HG03175 (cell line): ENCODE data around the gene TULP3.
"Not testable (repeated sequence)": the region's sequence is repeated elsewhere in the genome, so short reads cannot be mapped to it uniquely, and the experiment has no call there.

ENCODE experiments used
- ATAC-seq: cut with Tn5 transposase; IDR thresholded peaks from one replicate; pipeline ENCODE4 v1.9.1; 2021; ENCODE audit warnings: mild to moderate bottlenecking, moderate library complexity; ENCODE audit not compliant: unreplicated experiment

The TULP3 gene, protein sequence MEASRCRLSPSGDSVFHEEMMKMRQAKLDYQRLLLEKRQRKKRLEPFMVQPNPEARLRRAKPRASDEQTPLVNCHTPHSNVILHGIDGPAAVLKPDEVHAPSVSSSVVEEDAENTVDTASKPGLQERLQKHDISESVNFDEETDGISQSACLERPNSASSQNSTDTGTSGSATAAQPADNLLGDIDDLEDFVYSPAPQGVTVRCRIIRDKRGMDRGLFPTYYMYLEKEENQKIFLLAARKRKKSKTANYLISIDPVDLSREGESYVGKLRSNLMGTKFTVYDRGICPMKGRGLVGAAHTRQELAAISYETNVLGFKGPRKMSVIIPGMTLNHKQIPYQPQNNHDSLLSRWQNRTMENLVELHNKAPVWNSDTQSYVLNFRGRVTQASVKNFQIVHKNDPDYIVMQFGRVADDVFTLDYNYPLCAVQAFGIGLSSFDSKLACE

DNA sequence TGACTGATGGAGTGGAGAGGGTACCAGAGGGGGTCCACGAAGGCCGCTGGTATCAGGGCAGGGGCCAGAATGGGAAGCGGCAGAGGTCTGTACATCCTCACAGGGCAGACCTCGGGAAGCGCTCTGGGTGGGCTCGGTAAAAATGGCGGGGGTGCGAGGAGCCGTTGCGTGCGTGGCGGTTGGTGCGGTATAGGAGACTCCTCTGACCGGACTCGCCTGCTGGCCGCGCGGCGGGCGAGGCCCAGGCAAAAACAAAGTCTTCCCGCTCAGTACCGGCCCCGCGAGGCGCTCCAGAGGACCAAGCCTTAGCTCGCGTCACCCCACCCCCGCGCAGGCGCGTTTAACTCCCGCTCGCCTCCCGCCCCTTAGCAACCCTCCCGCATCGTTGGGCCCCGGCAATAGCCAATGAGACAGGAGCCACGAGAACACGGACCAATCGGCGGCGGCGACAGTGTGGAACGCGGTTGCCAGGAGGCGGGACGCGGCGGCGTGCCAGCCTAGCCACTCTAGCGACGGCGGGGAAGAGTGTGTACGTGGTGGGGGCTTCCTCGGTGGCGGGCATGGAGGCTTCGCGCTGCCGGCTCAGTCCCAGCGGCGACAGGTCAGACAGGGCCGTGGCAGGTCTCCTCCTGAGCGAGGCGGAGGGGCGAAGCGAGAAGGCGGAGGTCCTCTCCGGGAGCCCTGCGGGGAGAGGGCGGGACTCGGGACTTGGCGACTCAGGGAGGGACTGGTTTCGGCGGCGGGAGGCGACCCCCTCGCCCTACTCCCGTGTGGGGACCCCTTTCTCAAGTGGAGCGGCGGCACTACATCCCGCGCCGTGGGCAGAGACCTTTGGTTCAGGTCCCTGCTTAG lies at the start of gene TULP3:
Gene TULP3, plus strand, starts transcription at position 504 of the 852 bp plus-strand sequence. Its CDS starts 57 bp downstream, at position 561.
- ATAC-seq: peak; percentile 97

DNA sequence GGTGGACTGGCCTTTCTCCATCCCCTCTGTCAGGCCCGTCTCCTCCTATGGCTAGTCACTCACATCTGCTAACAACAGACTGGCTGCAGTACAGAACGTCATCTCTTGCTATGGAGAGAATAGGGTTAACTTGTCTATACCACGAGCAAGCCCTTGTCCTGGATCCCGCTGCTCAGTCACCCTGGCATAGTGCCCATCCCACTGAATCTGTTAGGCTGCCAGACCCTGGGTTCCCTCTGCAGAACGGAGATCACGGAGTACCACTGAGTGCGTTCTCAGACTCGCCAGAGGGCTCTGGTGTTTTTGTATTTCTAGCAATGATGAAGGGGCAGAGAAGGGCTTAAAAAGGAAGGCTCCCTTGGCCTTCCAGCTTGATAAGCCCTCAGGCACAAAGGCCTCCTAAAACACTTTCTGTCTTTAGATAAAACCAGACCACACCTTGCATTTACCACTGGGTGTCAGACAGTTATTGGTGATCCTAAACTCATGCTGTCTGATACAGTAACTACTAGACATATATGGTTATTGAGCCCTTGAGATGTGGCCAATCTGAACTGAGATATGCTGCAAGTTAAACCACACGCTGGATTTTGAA lies 49.5 kb upstream of the TULP3 start:
- ATAC-seq: no peak

DNA sequence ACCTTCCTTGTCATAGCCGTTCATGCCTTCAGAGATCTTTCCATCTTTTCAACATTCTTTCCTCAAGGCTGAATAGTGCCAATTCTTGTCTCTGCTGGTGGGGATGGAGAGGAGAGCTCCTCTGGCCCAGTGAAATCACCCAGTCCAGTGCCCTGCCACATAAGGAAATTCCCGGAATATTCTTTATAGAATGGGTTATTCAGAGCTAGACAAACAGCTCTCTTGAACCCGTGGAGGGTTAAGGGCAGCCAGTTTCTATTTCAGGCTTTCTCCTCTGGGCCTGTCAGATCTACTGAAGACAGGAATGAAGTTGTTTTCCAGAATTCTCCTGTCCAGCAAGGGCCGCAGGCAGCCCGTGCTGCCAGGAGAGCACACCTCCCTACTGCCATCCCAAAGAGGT lies 47.7 kb upstream of the TULP3 start:
- no peak for ATAC-seq

DNA sequence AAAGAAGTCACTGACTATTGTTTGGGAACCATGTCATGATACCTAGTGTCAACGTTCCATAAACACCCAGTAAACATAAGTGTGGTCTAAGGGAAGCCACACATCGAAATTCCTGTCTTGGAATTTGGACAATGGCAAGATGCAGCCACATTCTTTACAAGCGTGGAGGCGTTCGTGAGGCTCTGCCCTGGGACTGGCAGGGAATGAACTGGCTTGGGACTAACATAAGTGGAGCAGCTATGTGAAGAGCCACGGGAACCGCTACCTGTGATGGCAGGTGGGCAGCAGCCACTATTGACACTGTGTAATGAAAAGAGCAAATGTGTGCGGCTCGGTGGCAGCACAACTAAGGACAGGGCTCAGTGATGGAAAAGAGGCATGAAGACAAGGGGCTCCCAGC lies 45.9 kb upstream of the TULP3 start:
- no peak for ATAC-seq

DNA sequence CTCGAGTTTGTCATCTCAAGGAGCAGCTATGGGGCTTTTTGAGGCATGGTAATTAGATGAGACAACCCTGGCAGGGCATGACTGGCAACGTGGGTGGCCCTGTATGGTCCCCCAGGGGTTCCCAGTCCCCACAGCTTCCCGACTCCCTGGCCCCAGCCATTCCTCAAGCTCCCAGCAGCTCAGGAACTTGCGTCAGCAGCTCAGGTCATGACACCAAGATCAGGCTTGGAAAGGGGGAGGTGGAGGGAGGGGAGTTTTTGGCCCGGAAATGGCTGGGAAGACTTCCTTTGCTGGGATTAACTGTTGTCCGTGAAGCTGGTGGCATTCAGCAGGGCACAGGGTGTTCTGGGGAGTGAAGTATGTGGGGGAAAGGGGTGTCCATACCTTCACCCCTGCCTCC lies 45.4 kb upstream of the TULP3 start:
- ATAC-seq: no peak

DNA sequence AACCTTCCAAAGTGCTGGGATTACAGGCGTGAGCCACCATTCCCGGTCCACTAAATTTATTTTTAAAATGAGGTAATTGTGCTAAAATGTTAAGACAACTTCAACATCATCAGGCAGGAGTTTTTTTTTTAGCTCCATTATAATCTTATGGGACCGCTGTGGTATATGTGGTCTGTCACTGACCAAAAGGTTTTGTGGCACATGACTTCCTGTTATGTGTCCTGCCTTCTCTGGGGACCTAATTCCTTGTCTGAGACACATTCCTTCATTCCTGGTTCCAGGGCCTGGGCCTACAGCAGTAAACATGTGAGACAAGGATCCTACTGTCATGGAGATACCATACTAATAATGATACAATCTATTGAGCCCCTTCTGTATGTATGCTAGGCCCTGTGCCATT lies 38.8 kb upstream of the TULP3 start:
- ATAC-seq: no peak

DNA sequence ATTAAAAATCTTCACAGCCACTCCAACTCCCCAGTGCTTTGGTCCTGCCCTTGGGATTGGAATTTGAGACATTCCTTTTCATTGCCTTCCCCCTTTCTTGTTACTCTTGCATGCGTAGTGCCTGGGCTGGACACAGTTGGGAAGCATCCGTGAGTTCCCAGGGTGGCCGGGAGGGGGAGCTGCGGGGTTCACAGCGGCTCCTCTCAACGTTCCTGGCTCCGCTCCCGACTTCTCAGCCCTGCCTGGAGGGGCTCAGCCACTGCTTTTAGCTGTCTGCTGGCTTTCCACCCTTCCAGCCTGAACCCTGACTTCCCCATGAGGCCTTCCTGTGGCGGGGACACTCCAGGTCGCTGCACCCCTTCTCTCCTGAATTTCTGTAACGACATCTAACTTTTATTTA lies 37.1 kb upstream of the TULP3 start:
- ATAC-seq: no peak

DNA sequence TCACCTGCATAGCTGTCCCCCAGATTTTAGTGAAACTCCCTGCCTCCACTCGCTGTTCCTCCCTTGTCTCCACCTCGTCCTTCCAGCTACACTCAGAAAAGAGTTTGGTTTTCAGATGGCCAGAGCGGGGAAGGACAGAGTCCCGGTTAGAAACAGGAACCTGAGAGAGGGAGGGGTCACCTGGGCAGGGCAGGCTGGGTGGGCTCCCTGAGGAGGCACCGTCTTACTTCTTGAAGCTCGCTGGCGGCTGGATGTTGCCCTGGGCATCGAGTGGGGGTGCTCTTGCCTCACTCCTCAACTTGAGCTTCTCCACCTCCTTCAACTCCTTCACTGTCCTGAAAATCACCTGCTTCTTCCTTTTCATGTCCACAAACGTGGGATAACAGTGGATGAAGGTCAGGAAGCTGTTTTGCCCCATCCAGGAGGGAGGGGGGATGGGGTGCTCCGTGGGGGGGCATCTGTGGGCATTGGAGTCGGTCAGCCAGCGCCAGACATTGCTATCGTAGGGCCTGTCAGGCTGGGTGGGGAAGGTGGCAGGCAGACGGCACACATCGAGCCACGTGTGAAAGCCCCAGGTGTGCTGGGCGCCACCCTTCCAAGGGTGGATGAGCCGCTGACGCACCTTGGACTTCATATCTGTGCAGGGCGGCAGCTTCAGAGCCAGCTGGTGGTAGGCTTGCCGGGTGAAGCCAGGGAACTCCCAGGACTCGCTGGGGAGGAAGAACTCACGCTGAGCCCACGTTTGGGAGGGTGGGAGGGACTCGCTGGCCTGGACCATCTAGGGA lies 35.8 kb upstream of the TULP3 start:
- no peak for ATAC-seq

DNA sequence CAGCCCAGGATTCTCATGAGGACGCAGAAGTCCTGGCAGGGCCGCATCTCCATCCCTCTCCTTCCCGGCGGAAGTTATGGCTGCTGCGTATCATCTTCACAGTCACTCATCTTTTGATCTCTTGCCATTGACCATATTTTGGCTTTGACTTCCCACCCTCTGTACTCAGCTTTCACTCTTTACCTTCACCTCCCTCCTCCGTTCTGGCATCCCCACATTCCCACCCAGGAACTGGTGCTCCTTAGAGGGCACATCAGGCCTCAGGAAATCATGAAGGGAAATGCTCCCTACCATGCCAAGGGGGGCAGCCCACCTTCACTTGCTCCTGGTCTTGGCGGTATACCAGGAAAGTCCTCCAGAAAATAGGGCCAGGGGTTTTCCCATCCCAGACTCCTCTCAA lies 35.1 kb upstream of the TULP3 start:
- ATAC-seq: no peak

DNA sequence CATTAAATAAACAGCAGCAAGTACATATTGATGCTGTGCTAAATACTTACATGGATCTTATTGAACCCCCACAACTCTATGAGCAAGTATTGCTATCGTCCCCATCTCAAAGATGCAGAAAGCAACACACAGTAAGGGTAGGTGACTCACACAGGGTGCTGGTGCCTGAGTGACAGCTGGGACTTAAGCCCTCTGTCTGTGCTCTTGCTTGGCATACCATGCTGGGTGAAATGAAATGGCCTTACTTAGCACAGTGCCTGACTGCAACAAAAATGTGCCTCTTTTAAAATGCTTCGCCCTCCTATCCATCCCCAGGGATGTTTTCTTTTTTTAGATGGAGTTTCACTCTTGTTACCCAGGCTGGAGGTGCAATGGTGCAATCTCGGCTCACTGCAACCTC lies 34.6 kb upstream of the TULP3 start:
- no peak for ATAC-seq

DNA sequence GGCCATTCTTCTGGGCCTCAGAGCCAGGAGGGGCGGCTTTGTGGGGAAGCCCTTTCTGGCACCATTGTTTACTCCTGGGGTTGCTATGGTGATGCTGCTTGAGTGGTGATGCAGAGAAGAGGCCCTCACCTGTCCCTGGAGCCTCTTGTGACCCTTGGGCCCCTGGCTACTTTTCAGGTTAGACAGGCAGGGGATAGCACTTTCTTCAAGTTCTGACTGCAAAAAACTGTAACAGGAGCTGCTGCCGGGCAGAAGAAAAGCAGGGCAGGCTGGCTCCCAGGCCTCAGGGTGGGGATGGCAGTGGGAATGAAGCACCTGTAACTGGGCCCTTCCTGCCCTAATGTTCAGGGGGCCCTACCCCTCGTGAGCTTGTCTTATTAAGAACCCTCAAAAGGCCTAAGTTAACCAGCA lies 33.7 kb upstream of the TULP3 start, which contains the start of gene TEX52:
Gene TEX52, minus strand, starts transcription at position 19 of the 411 bp plus-strand sequence. Its CDS starts 13 bp downstream, at position 6.
- ATAC-seq: no peak

DNA sequence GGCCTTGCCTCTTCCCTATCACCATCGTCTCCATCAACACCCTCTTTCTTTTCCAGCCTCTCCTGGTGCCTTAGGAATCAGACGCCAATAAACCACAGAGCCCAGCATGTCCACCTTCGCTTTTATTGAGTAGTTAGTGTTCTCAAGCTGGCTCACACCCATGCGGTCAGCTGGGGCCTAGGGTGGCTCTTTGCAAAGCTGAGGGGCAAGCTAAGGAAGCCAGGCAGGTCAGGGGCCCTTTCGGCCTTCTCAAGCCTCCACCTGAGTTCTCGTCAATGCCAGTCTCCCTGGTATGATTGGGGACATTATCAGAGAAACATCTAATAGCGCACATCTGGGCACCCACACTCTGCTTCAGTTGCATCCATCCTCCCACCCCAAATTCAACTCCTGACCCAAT lies 33.1 kb upstream of the TULP3 start:
- ATAC-seq: no peak

DNA sequence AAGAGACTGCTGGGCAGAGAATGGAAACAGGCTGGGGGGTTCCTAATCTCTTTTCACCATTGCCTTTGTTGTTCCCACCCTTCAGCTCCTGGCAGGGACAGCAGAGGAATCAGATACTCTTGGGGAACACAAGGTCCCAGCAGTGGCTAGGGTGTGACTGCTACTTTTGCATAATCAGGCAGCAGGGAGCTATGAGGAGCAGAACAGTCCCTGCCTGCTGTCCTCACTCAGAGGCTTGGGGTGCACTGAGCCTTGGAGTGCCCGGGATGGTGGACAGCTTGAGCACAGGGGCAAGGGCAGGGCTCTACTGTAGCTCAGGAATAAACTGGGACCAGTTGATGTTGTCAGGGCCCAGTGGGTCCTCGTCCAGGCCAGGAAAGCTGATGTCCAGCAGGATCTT lies 32.4 kb upstream of the TULP3 start:
- no peak for ATAC-seq

DNA sequence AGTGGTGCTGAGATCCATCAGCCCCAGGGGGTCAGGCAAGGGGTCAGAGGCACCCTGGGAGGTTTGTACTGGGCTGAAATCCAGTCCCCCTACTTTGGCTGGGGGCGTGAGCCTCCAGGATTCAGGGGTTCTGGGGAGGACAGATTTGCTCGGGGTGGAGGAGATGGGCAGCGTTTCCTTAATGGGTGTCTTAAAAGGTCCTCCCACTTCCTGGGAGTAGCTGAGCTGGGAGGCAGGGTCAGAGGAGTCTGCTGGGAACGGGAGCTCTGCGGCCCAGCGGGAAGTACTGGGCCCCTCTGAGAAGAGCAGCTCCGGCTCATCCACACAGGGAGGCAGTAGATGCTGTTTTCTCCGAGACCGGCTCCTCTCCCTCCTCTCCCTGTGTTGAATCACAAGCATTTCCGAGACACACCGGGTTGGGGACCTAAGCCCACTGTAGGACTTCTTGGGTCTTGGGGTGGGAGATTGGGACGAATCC lies 31.7 kb upstream of the TULP3 start:
- no peak for ATAC-seq

DNA sequence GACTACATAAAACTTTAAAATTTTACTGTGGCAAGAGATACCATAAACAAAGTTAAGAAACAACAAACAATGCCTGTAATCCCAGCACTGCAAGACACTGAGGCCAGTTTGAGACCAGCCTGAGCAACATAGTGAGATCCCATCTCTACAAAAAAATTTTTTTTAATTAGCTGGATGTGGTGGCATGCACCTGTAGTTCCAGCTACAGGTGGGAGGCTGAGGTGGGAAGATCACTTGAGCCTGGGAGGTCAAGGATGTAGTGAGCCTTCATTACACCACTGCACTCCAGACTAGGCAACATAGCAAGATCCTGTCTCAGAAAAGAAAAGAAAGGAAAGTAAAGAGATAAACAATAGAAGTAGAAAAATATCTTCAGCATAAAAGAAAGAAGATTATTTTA lies 30.5 kb upstream of the TULP3 start:
- ATAC-seq: no peak

DNA sequence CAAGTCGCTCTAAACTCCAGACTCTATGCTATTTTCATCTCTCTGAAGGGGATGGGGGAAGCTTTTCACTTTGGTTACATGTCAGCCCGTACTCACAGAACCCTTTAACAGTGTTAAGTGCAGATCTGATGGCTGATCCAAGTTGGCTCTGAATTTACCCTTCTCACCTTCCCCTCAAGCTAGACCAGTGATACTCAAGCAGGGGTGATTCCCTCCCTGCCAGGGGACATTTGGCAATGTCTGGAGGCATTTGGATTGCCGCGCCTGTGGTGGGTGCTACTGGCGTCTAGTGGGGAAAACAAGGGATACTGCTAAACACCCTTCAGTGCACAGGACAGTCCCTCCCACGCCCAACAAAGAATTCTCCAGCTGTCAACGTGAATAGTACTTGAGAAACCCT lies 27.8 kb upstream of the TULP3 start:
- no peak for ATAC-seq

DNA sequence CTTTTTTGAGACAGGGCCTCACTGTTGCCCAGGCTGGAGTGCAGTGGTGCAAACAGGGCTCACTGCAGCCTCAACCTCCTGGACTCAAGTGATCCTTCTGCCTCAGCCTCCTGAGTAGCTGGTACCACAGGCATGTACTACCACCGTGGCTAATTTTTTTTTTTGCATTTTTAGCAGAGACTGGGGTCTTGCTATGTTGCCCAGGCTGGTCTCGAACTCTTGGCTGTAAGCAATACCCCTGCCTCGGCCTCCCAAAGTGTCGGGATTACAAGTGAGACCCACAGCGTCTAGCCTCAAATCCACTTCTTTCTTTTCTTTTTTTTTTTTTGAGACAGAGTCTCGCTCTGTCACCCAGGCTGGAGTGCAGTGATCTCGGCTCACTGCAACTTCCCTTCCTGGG lies 27.3 kb upstream of the TULP3 start:
- ATAC-seq: not testable (repeated sequence)

DNA sequence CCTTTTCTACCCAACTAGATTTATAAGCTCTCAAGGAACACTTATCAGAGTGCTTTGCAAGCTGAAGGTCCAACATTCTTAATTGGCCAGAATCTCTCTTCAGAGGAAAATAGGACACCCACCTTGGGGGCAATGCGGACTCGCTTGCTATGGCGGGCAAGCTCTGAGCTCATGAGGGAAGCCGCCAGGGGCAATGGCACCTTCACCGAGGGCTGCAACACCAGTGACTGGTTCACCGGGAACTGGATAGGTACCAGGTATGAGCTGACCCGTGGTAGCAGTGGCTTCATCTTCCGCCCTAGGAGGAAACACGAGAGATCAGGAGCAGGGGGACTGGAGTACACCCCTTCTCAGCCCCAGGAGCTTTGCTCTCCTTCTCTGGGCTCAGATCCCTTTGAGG lies 26.5 kb upstream of the TULP3 start:
- ATAC-seq: no peak

DNA sequence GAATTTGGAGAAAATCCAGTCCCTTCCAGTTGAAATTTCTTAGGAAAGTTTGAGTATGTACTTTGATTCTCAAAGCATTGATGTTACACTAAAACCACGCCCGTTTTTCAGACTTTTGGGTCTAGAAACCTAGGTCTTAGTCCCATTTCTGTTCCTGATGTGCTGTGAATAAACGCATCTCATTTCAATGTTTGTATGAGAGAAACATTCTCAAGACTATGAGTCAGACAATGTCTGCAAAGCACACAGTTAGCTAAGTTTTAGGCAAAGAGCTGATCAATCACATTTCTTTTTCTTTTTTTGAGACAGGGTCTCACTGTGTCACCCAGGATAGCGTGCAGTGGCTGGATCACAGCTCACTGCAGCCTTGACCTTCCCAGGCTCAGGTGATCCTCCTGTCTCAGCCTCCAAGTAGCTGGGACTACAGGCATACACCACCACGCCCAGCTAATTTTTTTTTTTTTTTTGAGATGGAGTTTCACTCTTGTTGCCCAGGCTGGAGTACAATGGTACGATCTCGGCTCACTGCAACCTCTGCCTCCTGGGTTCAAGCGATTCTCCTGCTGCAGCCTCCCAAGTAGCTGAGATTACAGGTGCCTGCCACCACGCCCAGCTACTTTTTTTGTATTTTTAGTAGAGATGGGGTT lies 21.6 kb upstream of the TULP3 start:
- ATAC-seq: not testable (repeated sequence)

DNA sequence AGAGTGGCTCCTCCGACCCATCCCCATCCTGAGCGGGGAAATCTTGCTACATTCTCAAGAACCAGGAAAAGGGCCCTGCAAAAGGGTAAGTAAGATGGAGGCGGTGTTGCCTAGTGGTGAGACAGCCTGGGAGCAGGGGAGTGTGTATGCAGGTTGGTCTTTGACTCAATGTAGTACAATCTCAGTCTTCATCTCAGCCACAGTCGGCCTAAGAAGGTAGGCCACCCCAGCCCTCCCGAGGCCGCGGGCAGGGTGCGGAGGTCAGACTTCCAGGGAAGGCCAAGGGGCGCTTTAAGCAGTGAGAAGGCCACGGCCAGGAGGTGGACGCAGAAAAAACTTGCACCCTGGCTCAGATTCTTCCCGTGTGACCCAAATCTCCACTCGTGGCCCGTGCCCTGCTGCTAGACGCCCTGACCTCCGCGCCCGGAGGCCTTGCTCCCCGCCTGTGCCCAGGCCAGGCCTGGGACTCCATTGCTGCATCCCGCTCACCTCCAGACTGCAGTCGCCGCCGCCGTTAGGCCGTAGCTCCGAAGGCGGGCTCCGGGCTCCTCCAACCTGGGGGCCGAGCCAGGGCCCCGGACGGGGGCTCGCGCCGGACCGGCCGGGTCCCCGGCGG lies 14.2 kb upstream of the TULP3 start:
- peak; percentile 40 for ATAC-seq
